AG04450 (cell line): ENCODE measurements around the gene NRCAM. TPM values are rescaled to one million over a fixed set of nuclear protein-coding genes. Genes with fewer than 3 reads are reported as not detected.
A peak's percentile ranks its signal among the peaks of the same experiment; 100 is the strongest.

ENCODE experiments used
- CTCF ChIA-PET: fragments of 300-600, 350-600 bp; formaldehyde crosslinking; extraction: SDS; loops from one replicate; lab custom pipeline; 2022; ENCODE audit warnings: antibody characterized with exemption, inconsistent platforms; lab: Charles Lee
- POLR2A ChIA-PET: fragments of 350-600 bp; formaldehyde crosslinking; extraction: SDS; loops from one replicate; lab custom pipeline; 2021; ENCODE audit warnings: antibody characterized with exemption, inconsistent platforms; lab: Yijun Ruan, JAX
- DNase-seq: peaks from one replicate; pipeline ENCODE4 v3.0.0-alpha.2; 2011; ENCODE audit warnings: low read depth, low spot score
- H3K27ac ChIP-seq: one replicate; pipeline ENCODE4 v1.5.1; 2012; ENCODE audit warnings: low read depth, low read length, control low read depth
- H3K27me3 ChIP-seq: one replicate; pipeline ENCODE4 v1.6.0; 2012; ENCODE audit warnings: low read length; ENCODE audit not compliant: control insufficient read depth, insufficient read depth
- H3K4me3 ChIP-seq: 2 replicates; pipeline ENCODE4 v1.5.1; 2011; ENCODE audit warnings: mild to moderate bottlenecking, low read depth, low read length, control low read depth
- H3K9me3 ChIP-seq: 2 replicates; pipeline ENCODE4 v1.5.1; 2012; ENCODE audit warnings: low read length; ENCODE audit not compliant: control insufficient read depth, insufficient read depth
- polyA plus RNA-seq: library from polyadenylated mRNA; depleted of rRNA; stranded (reverse); fragments of >200 nt; gene quantifications from 2 replicates; pipeline ENCODE4 v1.2.3, GENCODE V29; 2011
- TF ChIP-seq, protein P1 (sequence below): IDR thresholded peaks from 2 replicates; pipeline ENCODE4 v1.5.1; 2011; ENCODE audit warnings: low read depth, low read length, control low read depth, inconsistent platforms

The NRCAM gene
- polyA plus RNA-seq, 1 experiment = 0.66 TPM

DNA sequence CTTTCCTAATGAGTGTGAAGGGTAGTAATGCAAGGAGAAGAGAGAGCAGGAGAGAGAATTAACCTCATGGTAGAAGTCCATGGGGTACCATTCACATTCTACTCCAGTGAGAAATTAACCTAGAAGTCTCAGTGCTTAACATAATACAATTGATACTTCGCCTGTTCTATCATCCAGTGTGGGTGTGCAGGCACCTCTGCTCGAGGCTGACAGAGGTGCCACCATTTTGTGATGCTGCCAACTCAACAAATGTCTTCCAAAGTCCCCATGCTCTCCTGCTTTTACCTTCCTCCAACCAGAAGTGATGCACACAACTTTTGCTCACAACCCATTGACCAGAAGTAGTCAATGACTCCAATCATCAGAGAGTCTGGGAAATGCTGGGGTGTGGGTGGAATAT is 207.8 kb downstream of the NRCAM start:
- no peaks in the 10 kb centered on the region for H3K9me3 ChIP-seq
- ChIA-PET CTCF (no interaction called here), POLR2A (no interaction called here)
- TF ChIP-seq, protein P1, sequence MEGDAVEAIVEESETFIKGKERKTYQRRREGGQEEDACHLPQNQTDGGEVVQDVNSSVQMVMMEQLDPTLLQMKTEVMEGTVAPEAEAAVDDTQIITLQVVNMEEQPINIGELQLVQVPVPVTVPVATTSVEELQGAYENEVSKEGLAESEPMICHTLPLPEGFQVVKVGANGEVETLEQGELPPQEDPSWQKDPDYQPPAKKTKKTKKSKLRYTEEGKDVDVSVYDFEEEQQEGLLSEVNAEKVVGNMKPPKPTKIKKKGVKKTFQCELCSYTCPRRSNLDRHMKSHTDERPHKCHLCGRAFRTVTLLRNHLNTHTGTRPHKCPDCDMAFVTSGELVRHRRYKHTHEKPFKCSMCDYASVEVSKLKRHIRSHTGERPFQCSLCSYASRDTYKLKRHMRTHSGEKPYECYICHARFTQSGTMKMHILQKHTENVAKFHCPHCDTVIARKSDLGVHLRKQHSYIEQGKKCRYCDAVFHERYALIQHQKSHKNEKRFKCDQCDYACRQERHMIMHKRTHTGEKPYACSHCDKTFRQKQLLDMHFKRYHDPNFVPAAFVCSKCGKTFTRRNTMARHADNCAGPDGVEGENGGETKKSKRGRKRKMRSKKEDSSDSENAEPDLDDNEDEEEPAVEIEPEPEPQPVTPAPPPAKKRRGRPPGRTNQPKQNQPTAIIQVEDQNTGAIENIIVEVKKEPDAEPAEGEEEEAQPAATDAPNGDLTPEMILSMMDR = no peak
- no peaks in the 10 kb centered on the region for H3K27me3 ChIP-seq
- H3K27ac ChIP-seq = no peak overlapping the region
- no peak overlapping the region for H3K4me3 ChIP-seq
- DNase-seq = no peak

DNA sequence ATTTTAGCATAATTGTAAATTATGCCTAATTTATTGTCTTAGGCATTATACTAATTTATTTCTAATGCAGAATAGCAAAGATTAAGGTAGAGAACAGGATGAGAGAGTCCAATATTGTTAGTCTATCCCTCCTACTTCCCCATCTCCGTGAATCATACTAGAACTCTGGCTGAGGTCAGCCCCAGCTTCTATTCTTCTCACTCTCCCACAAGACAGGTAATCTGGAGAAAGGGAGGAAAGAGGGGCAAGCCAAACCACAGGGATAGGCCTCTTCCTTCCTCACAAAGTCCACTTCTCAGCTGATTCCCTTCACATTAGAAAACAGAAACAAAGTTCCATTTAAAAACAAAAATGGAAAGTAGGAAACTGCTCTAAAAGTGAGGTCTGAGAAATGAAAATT is 208.6 kb downstream of the NRCAM start:
- TF ChIP-seq, protein P1 = no peak
- Histone ChIP-seq H3K4me3 (no peak overlapping the region), H3K27me3 (no peaks in the 10 kb centered on the region), H3K27ac (no peak overlapping the region), H3K9me3 (no peaks in the 10 kb centered on the region)
- CTCF ChIA-PET = no interaction called here
- POLR2A ChIA-PET = no interaction called here
- no peak for DNase-seq

DNA sequence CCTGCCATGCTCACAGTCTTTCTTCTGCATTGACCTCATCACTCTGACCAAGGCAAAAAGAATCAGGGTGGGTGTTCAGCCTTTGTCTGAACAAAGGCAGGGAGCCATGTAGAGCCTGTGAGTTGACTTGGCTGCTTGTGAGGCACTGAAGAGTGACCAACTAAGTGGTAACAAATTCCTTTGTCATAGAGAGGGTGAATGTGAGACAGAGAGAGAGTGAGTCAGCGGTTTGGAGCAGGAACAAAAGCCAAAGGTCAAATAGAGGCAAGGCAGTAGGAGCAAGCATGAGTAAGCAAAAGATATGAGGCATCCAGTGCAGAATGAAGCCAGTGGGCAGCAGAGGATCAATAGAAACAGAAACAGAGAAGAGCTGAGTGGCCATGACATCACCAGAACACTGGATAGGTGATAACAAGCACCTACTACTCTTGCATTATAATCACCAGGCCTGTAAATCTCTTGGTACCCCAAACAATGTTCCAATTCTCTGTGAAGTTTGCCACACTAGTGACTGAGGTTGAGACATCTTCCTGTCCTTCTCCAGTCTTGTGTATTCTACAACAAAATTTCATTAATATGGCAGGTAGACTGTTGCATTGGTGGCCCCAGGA is 209.9 kb downstream of the NRCAM start:
- H3K4me3 ChIP-seq = no peak overlapping the region
- H3K27ac ChIP-seq = peak overlapping the region; percentile 82
- POLR2A ChIA-PET = no interaction called here
- H3K9me3 ChIP-seq = no peaks in the 10 kb centered on the region
- TF ChIP-seq, protein P1 = no peak
- peak; percentile 70 for DNase-seq
- CTCF ChIA-PET = interaction anchor here (1.1 kb wide), 1 partner anchor 225 kb away, joined by 3 read pairs; no protein-coding TSS in a partner anchor
- no peaks in the 10 kb centered on the region for H3K27me3 ChIP-seq

DNA sequence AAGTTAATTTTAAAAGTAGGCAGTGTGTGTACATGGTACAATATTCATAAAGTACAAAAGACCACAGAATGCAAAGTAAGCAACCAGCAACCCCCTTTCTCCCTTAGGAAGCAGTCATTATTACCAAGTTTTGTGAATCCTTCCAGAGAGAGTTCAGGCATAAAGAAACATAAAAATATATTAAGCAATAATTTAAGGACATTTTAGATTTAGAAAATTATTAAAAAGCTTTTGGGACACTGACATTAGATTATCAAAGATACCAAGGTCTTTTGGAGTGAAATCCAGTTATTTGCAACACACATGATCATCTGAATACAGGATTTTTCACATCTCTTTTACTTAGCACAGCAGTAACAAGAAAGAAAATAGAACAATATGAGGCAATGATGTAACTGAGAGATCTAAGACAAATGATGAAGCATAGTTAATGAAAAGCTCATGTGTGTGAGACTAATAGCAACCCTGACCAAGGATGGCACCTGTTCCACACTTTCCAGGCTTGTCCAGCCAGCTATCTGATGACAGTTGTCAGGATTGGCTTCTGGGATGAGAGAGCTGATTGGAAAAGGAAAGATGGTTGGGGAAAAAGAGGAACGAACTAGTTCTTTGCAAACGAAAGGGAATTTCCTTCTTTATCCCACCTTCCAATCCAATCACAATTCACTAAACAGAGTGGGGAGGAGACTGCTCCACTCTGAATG is 210.6 kb downstream of the NRCAM start:
- POLR2A ChIA-PET = no interaction called here
- H3K27me3 ChIP-seq = no peaks in the 10 kb centered on the region
- DNase-seq = no peak
- CTCF ChIA-PET = interaction anchor here (1.1 kb wide), 1 partner anchor 226 kb away, joined by 3 read pairs; no protein-coding TSS in a partner anchor
- no peak overlapping the region for H3K4me3 ChIP-seq
- no peaks in the 10 kb centered on the region for H3K9me3 ChIP-seq
- peak overlapping the region; percentile 82 for H3K27ac ChIP-seq
- TF ChIP-seq, protein P1 = no peak

DNA sequence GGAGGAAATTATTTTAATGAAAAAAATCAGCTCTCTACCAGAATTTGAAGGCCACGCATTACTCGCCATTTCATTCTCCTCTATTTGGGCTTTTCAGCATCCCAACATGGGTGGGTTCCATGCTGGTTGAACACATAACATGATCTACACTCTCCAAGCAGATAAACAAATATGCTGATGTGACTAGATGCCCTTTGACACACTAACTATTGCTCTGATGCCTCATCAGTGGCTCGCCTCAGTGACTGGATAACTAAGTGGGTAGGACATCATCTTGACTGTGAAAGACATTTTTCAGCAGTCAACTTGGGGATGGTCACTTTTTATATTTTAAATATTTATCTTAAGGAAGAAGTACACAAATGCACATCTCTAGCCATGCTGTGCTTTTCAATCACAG is 212.1 kb downstream of the NRCAM start:
- no peak for DNase-seq
- no peaks in the 10 kb centered on the region for H3K9me3 ChIP-seq
- no peaks in the 10 kb centered on the region for H3K27me3 ChIP-seq
- no peak overlapping the region for H3K27ac ChIP-seq
- H3K4me3 ChIP-seq = no peak overlapping the region
- ChIA-PET POLR2A (no interaction called here), CTCF (interaction anchor here (1.2 kb wide), 1 partner anchor 253 kb away, joined by 4 read pairs; no protein-coding TSS in a partner anchor)
- TF ChIP-seq, protein P1 = no peak
